ENCODE results near the gene CTF1.
"Not testable (repeated sequence)": the region's sequence is repeated elsewhere in the genome, so short reads cannot be mapped to it uniquely, and the experiment has no call there.

The CTF1 gene

DNA sequence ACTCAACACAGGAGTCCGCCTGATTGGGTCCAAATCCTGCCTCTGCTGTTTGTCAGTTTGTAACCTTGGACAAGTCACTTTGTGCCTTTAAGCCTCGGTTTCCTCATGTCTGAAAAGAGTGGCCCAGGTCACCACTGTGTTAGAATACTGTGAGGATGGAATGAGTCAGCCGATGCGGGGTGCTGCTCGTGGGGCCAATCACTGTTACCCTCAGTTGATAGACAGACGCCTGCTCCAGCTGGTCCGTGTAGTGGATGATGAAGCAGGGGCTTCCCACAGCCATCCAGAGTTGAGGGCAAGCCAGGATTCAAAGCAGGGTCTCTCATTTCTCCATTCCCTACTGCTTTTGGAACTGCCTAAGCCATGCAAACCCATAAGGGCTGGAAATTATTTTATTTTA lies 32.8 kb downstream of the CTF1 start:
- Mint-ChIP-seq H3K4me1 (peaks cover 9% of the 10 kb centered on the region), H3K9me3 (no peaks in the 10 kb centered on the region), H3K27me3 (no peaks in the 10 kb centered on the region), H3K4me3 (no peak overlapping the region), H3K36me3 (no peaks in the 10 kb centered on the region), H3K27ac (no peak overlapping the region)

DNA sequence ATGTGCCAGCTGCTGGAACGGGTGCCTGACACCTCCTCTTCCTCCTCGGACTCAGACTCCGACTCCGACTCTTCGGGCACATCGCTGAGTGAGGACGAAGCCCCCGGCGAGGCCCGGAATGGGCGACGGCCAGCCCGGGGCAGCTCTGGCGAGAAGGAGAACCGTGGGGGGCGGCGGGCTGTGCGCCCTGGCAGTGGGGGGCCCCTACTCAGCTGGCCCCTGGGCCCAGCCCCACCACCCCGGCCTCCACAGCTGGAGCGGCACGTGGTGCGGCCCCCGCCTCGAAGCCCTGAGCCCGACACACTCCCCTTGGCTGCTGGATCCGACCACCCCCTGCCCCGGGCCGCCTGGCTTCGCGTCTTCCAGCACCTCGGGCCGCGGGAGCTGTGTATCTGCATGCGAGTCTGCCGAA lies 33.8 kb downstream of the CTF1 start:
- Mint-ChIP-seq H3K27ac (no peak overlapping the region), H3K4me1 (peaks cover 9% of the 10 kb centered on the region), H3K36me3 (no peaks in the 10 kb centered on the region), H3K9me3 (no peaks in the 10 kb centered on the region), H3K4me3 (no peak overlapping the region), H3K27me3 (no peaks in the 10 kb centered on the region)

DNA sequence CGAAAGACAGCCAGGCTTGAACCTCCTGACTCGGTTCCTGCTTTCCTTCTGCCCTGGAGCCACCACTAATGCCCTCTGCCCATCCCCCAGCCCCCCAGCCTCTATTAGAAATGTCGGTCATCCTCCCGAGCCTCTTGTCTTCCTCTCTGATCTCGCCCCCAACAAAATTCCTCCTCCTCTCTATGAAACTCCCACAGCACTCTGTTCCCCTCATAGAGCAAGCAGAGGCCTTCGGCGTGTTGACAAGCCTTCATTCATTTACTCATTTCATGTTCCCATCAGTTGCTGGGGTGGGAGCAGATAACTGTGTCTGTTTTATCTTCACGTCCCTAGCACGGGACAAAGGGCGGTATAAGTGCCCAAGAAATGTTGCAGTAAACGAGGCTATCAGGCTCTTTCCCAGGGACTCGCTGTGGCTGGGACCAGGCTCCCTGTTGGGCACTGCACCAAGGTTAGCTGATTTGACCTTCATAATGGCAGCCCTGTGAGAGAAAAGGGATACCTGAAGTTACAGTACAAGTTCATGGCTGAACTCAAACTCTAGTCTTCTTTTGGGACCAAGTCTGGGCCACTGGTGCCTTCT lies 34.7 kb downstream of the CTF1 start:
- no peaks in the 10 kb centered on the region for H3K9me3 Mint-ChIP-seq
- H3K27ac Mint-ChIP-seq, result no peak overlapping the region
- no peak overlapping the region for H3K4me3 Mint-ChIP-seq
- no peaks in the 10 kb centered on the region for H3K27me3 Mint-ChIP-seq
- no peaks in the 10 kb centered on the region for H3K36me3 Mint-ChIP-seq
- H3K4me1 Mint-ChIP-seq, result peaks cover 11% of the 10 kb centered on the region

DNA sequence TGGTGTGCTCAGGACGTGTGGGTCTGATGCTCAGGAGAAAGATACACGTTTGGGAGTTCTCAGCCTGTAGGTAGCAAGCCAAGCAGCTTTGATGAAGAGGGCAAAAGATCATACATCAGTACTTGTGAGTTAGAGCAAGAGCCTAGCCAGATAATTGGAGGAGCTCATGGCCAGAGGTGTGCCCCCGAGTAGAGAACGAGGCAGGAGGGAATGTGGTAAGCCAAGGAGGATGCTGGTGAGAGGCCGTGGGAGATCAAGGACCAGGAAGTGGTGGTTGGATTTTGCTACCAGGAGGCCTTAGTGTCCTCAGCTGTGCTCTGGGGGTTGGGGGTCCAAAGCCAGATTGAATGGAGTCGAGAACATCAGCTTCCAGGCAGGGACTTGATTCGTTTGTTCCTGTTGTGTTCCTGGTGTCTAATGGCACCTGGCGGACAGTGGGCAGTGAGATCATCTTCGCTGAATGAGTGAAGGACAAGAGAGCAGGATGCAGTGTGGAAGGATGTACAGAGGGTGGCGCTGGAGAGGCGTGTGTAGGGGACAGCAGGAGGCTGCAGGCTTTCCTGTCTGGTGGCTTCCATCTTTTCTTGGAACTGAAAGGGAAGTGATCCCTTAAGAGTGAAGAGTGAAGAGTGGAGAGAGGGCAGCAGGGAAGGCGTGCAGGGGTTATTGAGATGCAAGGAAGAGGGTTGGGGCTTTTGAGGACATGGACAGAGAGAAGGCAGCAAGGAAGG lies 38.6 kb downstream of the CTF1 start:
- Mint-ChIP-seq H3K36me3 (no peaks in the 10 kb centered on the region), H3K9me3 (no peaks in the 10 kb centered on the region), H3K27ac (no peak overlapping the region)

DNA sequence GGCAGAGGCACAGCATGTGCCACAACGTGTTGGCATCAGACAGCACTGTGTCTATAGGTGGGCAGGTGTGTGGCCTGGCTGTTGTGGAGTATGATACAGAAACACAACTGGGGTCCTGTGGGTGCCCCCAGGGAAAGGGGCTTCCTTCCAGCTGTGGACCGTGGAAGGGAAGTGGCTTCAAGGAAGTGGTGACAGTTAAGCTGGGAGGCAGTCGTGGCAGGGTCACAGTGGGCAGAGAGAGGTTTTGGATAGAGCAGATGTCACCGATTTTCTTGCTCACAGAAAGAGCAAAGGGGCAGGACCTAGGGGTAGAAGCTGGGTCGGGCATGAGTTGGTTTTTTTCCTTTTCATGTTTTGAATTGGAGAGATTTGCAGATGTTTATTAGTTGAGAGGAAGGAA lies 41.3 kb downstream of the CTF1 start:
- Mint-ChIP-seq H3K27me3 (no peaks in the 10 kb centered on the region), H3K9me3 (no peaks in the 10 kb centered on the region), H3K4me1 (peaks cover 27% of the 10 kb centered on the region), H3K36me3 (no peaks in the 10 kb centered on the region), H3K27ac (no peak overlapping the region), H3K4me3 (no peak overlapping the region)

More for the DNA sequence above, 38.6 kb downstream of the CTF1 start:
- H3K27me3 Mint-ChIP-seq, result no peaks in the 10 kb centered on the region
- H3K4me3 Mint-ChIP-seq, result no peak overlapping the region
- peaks cover 11% of the 10 kb centered on the region for H3K4me1 Mint-ChIP-seq

DNA sequence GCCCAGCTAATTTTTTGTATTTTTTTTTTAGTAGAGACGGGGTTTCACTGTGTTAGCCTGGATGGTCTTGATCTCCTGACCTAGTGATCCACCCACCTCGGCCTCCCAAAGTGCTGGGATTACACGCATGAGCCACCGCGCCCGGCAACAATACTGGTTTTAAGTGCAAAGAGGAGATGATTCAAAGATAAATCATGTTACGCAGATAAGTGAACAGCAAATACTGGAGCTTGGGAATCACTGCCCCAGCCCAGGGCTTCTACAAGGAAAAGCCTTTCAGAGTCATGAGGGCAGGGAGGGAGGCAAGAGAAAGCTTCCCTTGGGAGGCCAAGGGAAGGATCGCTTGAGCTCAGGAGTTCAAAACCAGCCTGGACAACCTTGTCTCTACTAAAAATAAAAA lies 43.2 kb downstream of the CTF1 start:
- not testable (repeated sequence) for H3K36me3 Mint-ChIP-seq, H3K9me3 Mint-ChIP-seq, H3K4me3 Mint-ChIP-seq, H3K27ac Mint-ChIP-seq, H3K27me3 Mint-ChIP-seq
- peaks cover 28% of the 10 kb centered on the region for H3K4me1 Mint-ChIP-seq

DNA sequence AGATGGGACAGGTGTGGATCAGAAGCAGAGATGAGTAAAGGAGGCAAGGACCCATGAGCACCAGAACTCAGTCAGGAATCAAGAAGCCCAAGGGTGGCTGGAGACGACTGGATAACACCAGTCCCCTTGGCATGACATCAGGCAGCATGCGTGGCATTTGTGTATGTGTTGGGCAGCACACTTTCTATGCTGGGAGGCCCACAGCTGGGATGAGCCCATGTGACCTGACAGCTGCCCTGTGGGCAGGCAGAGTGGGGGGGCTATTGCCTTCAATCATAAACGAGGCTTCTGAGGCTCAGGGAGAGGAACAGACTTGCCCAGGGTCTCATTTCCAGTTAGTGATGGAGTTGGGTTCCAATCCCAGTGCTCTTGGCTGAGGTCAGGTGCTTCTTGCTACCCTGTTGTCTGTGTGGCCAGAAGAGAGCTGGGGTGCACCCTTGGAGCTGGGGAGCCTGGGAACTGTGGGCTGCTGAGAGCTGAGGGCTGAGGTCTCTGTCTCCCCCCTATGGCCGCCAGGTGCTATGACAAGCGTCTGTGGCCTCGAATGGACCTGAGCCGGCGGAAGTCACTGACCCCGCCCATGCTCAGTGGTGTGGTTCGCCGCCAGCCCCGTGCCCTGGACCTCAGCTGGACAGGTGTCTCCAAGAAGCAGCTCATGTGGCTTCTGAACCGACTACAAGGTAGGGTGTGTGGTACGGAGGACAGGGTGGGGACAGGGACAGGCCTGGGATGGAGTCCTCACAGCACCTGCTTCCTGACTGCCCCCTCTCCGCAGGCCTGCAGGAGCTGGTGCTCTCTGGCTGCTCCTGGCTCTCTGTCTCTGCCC lies 45.4 kb downstream of the CTF1 start:
- Mint-ChIP-seq H3K4me1 (peaks cover 22% of the 10 kb centered on the region), H3K36me3 (peaks cover 9% of the 10 kb centered on the region), H3K27ac (no peak overlapping the region), H3K9me3 (no peaks in the 10 kb centered on the region), H3K4me3 (no peak overlapping the region), H3K27me3 (no peaks in the 10 kb centered on the region)

DNA sequence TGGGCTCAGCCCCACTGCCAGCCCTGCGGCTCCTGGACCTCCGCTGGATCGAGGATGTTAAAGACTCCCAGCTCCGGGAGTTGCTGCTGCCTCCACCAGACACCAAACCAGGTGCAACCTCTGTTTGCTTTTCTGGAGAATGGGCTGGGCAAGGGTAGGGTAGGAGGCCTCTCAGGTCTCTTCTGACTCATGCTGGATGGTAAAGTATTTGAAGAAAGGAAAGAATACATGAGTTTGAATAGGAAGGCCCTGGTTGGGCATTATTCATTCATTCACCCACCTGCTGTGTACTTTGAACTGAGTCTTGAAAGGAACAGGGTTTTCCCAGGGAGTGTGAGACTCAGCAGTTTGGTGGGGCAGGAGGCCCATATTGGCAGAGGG lies 46.0 kb downstream of the CTF1 start:
- Mint-ChIP-seq H3K36me3 (peaks cover 9% of the 10 kb centered on the region), H3K27ac (no peak overlapping the region), H3K27me3 (no peaks in the 10 kb centered on the region), H3K4me1 (peaks cover 22% of the 10 kb centered on the region), H3K9me3 (no peaks in the 10 kb centered on the region), H3K4me3 (no peak overlapping the region)

DNA sequence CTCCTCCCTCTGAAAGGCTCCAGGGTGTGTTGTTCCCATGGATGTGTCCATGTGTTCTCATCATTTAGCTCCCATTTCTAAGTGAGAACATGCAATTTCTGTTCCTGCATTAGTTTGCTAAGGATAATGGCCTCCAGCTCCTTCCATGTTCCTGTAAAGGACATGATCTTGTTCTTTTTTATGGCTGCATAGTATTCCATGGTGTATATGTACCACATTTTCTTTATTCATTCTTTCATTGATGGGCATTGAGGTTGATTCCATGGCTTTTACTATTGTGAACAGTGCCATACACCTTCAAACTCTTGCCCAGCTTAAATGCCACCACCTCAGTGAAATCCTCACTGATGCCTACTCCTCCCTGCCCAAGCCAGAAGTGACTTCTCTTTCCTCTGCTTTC lies 47.9 kb downstream of the CTF1 start:
- peaks cover 9% of the 10 kb centered on the region for H3K36me3 Mint-ChIP-seq
- no peaks in the 10 kb centered on the region for H3K9me3 Mint-ChIP-seq
- no peak overlapping the region for H3K4me3 Mint-ChIP-seq
- H3K27me3 Mint-ChIP-seq, result no peaks in the 10 kb centered on the region
- peaks cover 22% of the 10 kb centered on the region for H3K4me1 Mint-ChIP-seq
- peak overlapping the region; percentile 25 for H3K27ac Mint-ChIP-seq

DNA sequence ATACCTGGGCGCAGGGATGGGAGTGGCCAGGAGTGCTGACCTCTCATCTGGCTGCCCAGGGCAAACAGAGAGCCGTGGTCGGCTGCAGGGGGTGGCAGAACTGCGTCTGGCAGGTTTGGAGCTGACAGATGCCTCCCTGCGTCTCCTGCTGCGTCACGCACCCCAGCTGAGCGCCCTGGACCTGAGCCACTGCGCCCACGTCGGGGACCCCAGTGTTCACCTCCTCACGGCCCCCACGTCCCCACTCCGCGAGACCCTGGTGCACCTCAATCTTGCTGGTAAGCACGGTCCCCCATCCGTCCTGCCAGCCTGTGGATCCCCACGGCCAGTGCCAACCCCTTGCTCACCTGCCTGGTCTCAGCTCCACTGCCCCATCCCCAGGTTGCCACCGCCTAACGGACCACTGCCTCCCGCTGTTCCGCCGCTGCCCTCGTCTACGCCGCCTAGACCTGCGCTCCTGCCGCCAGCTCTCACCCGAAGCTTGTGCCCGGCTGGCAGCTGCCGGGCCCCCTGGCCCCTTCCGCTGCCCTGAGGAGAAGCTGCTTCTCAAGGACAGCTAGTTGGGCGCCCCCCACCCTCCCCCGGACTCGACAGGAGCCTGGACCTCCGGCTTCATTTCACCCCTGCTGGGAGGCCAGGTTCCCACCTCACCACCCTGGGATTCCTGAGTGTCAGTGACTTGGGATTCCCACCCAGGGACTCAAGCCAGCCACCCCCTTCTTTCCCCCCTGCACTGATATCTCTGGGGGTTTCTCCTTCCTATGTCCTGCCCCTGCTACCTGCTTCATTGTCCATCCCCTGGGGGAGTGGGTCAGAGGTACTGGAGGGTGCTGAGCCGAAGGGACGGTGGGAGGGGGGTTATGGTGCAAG lies 50.5 kb downstream of the CTF1 start:
- H3K27me3 Mint-ChIP-seq, result no peaks in the 10 kb centered on the region
- H3K36me3 Mint-ChIP-seq, result peaks cover 9% of the 10 kb centered on the region
- peaks cover 26% of the 10 kb centered on the region for H3K4me1 Mint-ChIP-seq
- no peak overlapping the region for H3K4me3 Mint-ChIP-seq
- no peaks in the 10 kb centered on the region for H3K9me3 Mint-ChIP-seq
- H3K27ac Mint-ChIP-seq, result no peak overlapping the region

DNA sequence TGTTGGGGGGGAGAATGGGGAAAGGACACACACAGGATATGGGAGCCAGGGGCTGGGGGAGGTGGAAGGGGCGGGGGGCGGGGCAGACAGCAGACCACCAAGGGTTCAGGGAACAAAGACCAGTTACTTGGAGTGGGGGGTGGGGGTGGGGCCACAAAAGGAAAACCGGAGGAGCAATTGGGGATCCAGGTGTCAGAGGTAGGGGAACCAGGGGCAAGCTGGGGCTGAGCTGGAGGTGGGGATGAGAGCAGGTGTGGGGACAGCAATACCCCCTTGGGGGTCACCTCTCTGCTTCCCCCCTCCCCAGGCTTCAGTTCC lies 51.1 kb downstream of the CTF1 start:
- Mint-ChIP-seq H3K4me3 (no peak overlapping the region), H3K36me3 (peaks cover 9% of the 10 kb centered on the region), H3K9me3 (no peaks in the 10 kb centered on the region), H3K4me1 (peaks cover 20% of the 10 kb centered on the region), H3K27ac (no peak overlapping the region), H3K27me3 (no peaks in the 10 kb centered on the region)

DNA sequence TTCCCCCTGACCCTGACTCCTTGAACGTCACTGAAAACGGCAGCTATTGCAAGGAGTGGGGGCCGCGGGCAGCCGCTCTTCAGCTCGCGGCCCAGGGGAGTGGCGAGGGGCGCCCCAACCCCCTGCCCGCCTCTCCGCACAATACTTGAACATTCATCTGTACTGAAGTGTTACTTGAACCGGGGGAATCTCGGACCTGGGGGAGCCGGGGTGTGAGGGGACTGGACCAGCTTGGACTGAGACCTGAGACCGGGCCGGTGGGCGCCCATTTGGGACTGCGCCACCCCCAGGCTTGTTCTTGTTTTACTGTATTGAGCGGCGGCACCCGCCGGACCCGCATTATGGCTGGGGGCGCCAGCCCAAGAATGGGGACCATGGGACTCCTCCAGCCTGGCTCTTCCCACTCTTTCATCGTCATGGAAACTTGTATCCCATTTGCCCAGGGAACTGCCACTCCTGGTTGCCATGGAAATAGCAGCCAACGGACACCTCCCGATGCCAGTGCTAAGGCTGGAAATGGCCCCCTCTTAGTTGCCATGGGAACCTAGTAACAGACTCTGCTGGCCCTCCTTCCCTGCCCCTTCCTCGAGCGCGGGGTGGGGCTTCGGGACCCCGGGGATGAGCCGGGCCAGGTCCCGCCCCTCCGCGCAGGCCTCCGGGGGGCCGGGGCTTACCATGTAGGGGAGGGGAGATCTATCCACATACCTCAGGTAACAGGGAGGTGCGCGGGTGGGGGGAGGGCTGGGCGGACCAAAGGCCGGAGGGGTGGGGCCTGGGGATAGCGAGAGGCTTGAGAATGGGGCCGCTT lies 51.6 kb downstream of the CTF1 start:
- H3K27ac Mint-ChIP-seq, result no peak overlapping the region

DNA sequence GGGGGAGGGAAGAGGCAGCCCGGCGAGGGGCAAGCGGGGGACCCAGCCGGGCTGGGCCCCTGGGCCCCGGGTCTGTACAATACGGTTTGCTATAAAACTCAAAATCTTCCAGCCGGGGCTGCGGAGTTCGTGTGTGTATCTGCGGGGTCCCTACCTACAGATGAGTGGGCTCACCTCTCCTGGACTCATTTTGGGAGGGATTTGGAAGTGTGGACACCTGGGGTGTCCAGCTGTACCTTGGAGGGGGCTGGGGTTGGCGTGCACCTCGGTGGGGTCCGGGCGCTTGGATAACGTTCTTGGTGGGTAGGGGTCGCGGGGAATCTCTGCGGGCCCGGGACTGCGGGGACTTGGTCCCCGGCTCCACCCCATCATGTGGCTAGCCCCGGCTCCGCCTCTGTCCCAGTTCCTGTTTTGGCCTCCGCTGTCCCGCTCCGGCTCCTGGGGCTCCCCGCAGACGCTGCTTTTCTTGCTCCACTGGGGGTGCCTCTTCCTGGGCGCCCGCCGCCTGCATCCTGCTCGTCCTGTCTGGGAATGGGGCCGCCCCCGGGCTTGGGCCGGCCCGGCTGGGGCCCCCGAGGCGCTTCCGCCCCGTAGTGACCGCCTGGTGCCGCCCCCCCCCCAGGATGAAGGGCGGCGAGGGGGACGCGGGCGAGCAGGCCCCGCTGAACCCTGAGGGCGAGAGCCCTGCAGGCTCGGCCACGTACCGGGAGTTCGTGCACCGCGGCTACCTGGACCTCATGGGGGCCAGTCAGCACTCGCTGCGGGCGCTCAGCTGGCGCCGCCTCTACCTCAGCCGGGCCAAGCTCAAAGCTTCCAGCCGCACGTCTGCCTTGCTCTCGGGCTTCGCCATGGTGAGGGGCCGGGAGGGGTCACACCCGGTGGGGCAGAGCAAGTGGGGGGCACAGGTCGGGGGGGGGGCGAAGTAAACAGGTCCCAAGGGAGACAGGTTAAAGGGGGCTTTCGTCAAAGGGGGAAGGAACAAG lies 52.5 kb downstream of the CTF1 start, which contains the start of gene ORAI3:
Gene ORAI3, plus strand, starts transcription at position 402 of the 983 bp plus-strand sequence. Its CDS starts 222 bp downstream, at position 624.
- H3K9me3 Mint-ChIP-seq, result no peaks in the 10 kb centered on the region
- H3K27ac Mint-ChIP-seq, result no peak within 1 kb of the TSS
- peak within 1 kb of the TSS; percentile 82 for H3K4me3 Mint-ChIP-seq
- no peaks in the 10 kb centered on the region for H3K27me3 Mint-ChIP-seq
- H3K36me3 Mint-ChIP-seq, result peaks cover 7% of the 10 kb centered on the region
- H3K4me1 Mint-ChIP-seq, result peaks cover 20% of the 10 kb centered on the region

More for the DNA sequence above, 51.6 kb downstream of the CTF1 start:
- H3K27me3 Mint-ChIP-seq, result no peaks in the 10 kb centered on the region
- H3K4me3 Mint-ChIP-seq, result peak overlapping the region; percentile 7
- H3K36me3 Mint-ChIP-seq, result peaks cover 9% of the 10 kb centered on the region
- peaks cover 15% of the 10 kb centered on the region for H3K4me1 Mint-ChIP-seq
- H3K9me3 Mint-ChIP-seq, result no peaks in the 10 kb centered on the region
